ENCODE measurements around the gene MST1. TPM values are rescaled to one million over a fixed set of nuclear protein-coding genes. Genes with fewer than 3 reads are reported as not detected.
A peak's percentile ranks its signal among the peaks of the same experiment; 100 is the strongest.

Gene MST1
- total and polyA plus RNA-seq, 2 of the 8 experiments (the other 6 are each of a cell fraction or from before 2014, with no cell fraction given) = 6.2 to 9.5 TPM

DNA sequence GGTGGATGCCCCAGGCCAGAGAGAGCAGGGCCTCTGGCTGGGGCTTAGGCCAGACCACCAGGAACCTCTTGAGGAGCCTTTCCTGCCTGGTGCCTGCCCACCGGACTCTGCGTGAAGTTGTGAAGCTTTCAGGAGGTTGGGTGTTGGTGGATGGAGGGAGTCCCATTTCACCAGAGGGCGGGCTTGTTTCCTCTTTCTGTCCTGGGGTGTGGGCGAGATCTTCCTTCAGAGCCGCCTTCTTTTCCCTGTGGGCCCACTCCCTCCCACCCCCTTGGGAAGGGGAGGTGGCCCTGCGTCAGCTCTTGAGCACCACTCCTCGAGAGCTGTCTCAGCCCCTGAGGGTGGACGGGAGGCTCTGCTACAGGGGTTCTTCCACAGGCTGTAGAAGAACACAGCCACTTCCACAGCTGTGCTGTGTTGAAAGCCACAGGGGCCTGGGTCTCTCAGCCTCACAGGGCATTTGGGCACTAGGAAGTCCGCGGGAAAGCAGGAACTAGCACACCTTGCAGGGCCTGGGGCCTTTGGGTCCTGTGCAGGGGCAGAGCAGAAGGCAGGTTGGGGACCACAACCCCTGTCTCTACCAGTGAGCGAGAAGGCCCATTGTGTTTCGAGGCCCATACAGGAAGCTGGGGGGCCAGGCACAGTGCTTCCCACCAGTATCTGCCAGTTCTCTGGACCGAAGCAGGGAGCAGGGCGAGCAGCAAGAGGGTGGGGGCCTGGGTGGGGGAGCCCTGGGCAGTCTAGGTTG, 28.1 kb upstream of the MST1 start:
- POLR2A ChIA-PET (ENCODE audit: partially characterized antibody) = interaction anchor here (0.6 to 7.3 kb wide), 7 partner anchors 9 to 1007 kb away, joined by 3 to 57 read pairs (median 6); partner anchors contain the start of genes MST1 and RNF123

More for the DNA sequence above, 28.1 kb upstream of the MST1 start:
- Histone ChIP-seq H2BK120ac (replicated peaks; ENCODE audit: low read depth, low read length) (no peak overlapping the region), H3K36me3 (ENCODE audit: control insufficient read depth in 2 of 4, insufficient read depth in 4 of 4, low read length in 3 of 4) (peaks cover 6 to 13% (median 8%) of the 10 kb centered on the region in 4 experiments; a peak in 4 of 8 replicates), H3K23ac (ENCODE audit: insufficient read length) (no peak overlapping the region), H2BK20ac (ENCODE audit: low read length) (no peak overlapping the region), H3K4me2 (ENCODE audit: insufficient read depth in 1 of 2, low read depth in 2 of 2, low read length in 2 of 2) (peak overlapping the region in 1 of 2 experiments; percentile 63; a peak in 1 of 4 replicates), H3K23me2 (ENCODE audit: low read depth, low read length) (peaks cover 9% of the 10 kb centered on the region; the same call in 1 of the 2 replicates), H4K5ac (ENCODE audit: insufficient read length, low read depth, low read length) (no peak overlapping the region), H3K56ac (replicated peaks; ENCODE audit: insufficient read length, low read depth, low read length) (no peak overlapping the region), H3K27me3 (replicated peaks in 1 of 4; ENCODE audit: control insufficient read depth in 3 of 4, extremely low read depth in 1 of 4, insufficient read depth in 3 of 4, low read length in 3 of 4) (no peaks in the 10 kb centered on the region), H2AK5ac (ENCODE audit: low read depth, low read length) (no peak overlapping the region), H3K9ac (replicated peaks in 1 of 4; ENCODE audit: extremely low read depth in 1 of 4, low read depth in 3 of 4, low read length in 3 of 4) (no peak overlapping the region), H3K79me1 (ENCODE audit: low read depth, low read length) (no peaks in the 10 kb centered on the region; the same call in 1 of the 2 replicates), H2BK15ac (ENCODE audit: low read length) (no peak overlapping the region), H4K20me1 (replicated peaks in 1 of 2; ENCODE audit: control insufficient read depth in 1 of 2, insufficient read depth in 2 of 2, low read length in 2 of 2) (peaks cover 5 to 21% of the 10 kb centered on the region in 2 experiments), H3K18ac (ENCODE audit: extremely low read depth, low read length) (no peak overlapping the region), H4K8ac (ENCODE audit: extremely low read depth, insufficient read depth, low read length) (no peak overlapping the region), H4K91ac (replicated peaks; ENCODE audit: insufficient read length, low read length) (no peak overlapping the region), H3K14ac (ENCODE audit: insufficient read length) (no peak overlapping the region), H3K4me3 (ENCODE audit: extremely low read depth in 1 of 4, insufficient read depth in 2 of 4, low read depth in 3 of 4, low read length in 4 of 4) (no peak overlapping the region), H3K27ac (ENCODE audit: low read depth, low read length) (no peak overlapping the region), H2AFZ (ENCODE audit: low read length) (no peak overlapping the region), H2BK12ac (ENCODE audit: low read depth, low read length) (no peak overlapping the region), H3K9me3 (ENCODE audit: insufficient read depth in 2 of 2, low read depth in 1 of 2, low read length in 1 of 2) (no peaks in the 10 kb centered on the region), H3K4ac (replicated peaks; ENCODE audit: insufficient read length, low read depth, low read length) (no peak overlapping the region), H3K4me1 (replicated peaks in 1 of 4; ENCODE audit: control insufficient read depth in 3 of 4, insufficient read depth in 4 of 4, low read length in 3 of 4) (peaks cover 0 to 12% (median 9%) of the 10 kb centered on the region in 4 experiments; a peak in 5 of 7 replicates), H3K79me2 (ENCODE audit: control insufficient read depth in 1 of 2, insufficient read depth in 2 of 2, low read length in 2 of 2) (no peaks in the 10 kb centered on the region), H2BK5ac (ENCODE audit: low read depth, low read length) (no peak overlapping the region)
- TF ChIP-seq TCF12 (IDR thresholded peaks at IDR 0.05; ENCODE audit: low read depth, low read length) (no peak), POLR2AphosphoS5 (IDR thresholded peaks at IDR 0.05; ENCODE audit: low read depth, low read length) (peak; percentile 61; the same call in 1 of the 2 replicates), JUN (IDR thresholded peaks at IDR 0.05; ENCODE audit: low read depth, low read length) (no peak)
- no peak for FAIRE-seq
- peak in 1 of 2 experiments; percentile 43 for DNase-seq (ENCODE audit: low read depth in 1 of 2, low spot score in 2 of 2)
- CTCF ChIA-PET (ENCODE audit: partially characterized antibody) = interaction anchor here (0.9 to 7.8 kb wide), 6 partner anchors 9 to 188 kb away, joined by 3 to 127 read pairs (median 5); no protein-coding TSS in a partner anchor
- WGBS, 2 experiments (ENCODE audit: extremely low coverage in 1 of 2, insufficient coverage in 1 of 2, insufficient read length in 1 of 2, insufficient replicate concordance in 2 of 2, low coverage in 1 of 2, low lambda C conversion rate in 2 of 2, missing lambda C conversion rate in 1 of 2) = 80% methylated on average over 14 of the region's 14 CpGs; no CpG with 5 or more reads in 1 of the 2 experiments
